GM12878 (cell line): Measurements from ENCODE around the gene UBE3B. TPM values are rescaled to one million over a fixed set of nuclear protein-coding genes. Genes with fewer than 3 reads are reported as not detected.

ENCODE experiments used
- polyA plus RNA-seq, 11 experiments: library from polyadenylated mRNA; depleted of rRNA in 4 of 11; unstranded in 6 of 11; stranded (reverse) in 5 of 11; fragments of >200 nt; fragmentation: Nextera tagmentation in 4 of 11; fragmentation: Illumina TruSeq in 1 of 11; extraction: Ambion mirVana in 4 of 11; extraction: Trizol in 1 of 11; gene quantifications; 1 replicate in 1 of 11; 2 replicates in 10 of 11; pipeline versions ENCODE4 v1.2.1 to v1.2.3, GENCODE V29; 2011 to 2016; ENCODE audit warnings: inconsistent platforms in 2 of 11, missing spikeins in 2 of 11, low read depth in 1 of 11
- total RNA-seq, 4 experiments: library from RNA; depleted of rRNA in 3 of 4; stranded (reverse); fragments of >200 nt in 3 of 4; fragmentation: Illumina TruSeq in 1 of 4; extraction: Trizol in 1 of 4; gene quantifications; 2 replicates each; pipeline versions ENCODE4 v1.2.1 to v1.2.3, GENCODE V29; 2013 to 2021
- TF ChIP-seq, protein P1 (sequence below): IDR thresholded peaks from 2 replicates; pipeline ENCODE4 v1.6.1; 2011; ENCODE audit warnings: low read depth, low read length, improper control_type of control experiment, borderline replicate concordance

The UBE3B gene
- total and polyA plus RNA-seq, 10 of the 15 experiments (the other 5 are each of a cell fraction or from before 2014, with no cell fraction given) = 7.4 to 25.3 (median 17.1) TPM

DNA sequence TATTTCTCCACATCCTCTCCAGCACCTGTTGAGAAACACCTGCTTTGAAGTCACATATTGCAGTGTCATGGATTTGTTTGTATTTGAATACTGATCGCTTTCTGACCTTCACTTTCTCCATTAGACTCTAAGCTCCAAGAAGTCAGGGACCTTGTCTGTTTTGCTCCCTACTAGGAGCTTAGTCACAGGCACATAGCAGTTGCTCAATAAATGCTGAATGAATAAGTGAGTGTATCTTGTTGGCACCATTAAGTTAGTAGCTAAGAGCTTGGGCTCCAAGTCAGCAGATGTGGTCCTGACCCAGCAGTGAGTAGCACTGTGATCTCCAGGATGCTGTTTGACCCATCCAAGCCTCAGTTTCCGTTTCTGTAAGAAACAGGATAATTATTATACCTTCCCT is 106.3 kb downstream of the UBE3B start (continued):
- TF ChIP-seq, protein P1, sequence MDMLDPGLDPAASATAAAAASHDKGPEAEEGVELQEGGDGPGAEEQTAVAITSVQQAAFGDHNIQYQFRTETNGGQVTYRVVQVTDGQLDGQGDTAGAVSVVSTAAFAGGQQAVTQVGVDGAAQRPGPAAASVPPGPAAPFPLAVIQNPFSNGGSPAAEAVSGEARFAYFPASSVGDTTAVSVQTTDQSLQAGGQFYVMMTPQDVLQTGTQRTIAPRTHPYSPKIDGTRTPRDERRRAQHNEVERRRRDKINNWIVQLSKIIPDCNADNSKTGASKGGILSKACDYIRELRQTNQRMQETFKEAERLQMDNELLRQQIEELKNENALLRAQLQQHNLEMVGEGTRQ = no peak

Other genes starting within 250 kb of the UBE3B start
- gene FOXN4, start 168.3 kb upstream of the UBE3B start, total RNA-seq (2014; rRNA removed) = not detected in 2 replicates
- not detected in 2 replicates for gene FOXN4, start 168.3 kb upstream of the UBE3B start, total RNA-seq (2014; rRNA removed; fragmentation: Illumina TruSeq; extraction: Trizol)
- gene FOXN4, start 168.3 kb upstream of the UBE3B start, total RNA-seq (2021) = not detected in 2 replicates
- not detected in 2 replicates for gene FOXN4, start 168.3 kb upstream of the UBE3B start, polyA plus RNA-seq (2011; rRNA removed)
- not detected in 2 replicates for gene FOXN4, start 168.3 kb upstream of the UBE3B start, polyA plus RNA-seq (2014; fragmentation: Illumina TruSeq; extraction: Trizol)
- not detected for gene FOXN4, start 168.3 kb upstream of the UBE3B start, polyA plus RNA-seq (2014; fragmentation: Nextera tagmentation; extraction: Ambion mirVana)
- gene FOXN4, start 168.3 kb upstream of the UBE3B start, polyA plus RNA-seq (2014; rRNA removed) = not detected in 2 replicates
- not detected for gene FOXN4, start 168.3 kb upstream of the UBE3B start, polyA plus RNA-seq (2016; fragmentation: Nextera tagmentation; extraction: Ambion mirVana)
- not detected in 2 replicates for gene MYO1H, start 129.7 kb upstream of the UBE3B start, total RNA-seq (2014; rRNA removed)
- gene MYO1H, start 129.7 kb upstream of the UBE3B start, total RNA-seq (2014; rRNA removed; fragmentation: Illumina TruSeq; extraction: Trizol) = not detected in 2 replicates
- not detected in 2 replicates for gene MYO1H, start 129.7 kb upstream of the UBE3B start, total RNA-seq (2021)
- not detected in 2 replicates for gene MYO1H, start 129.7 kb upstream of the UBE3B start, polyA plus RNA-seq (2011; rRNA removed)
- not detected in 2 replicates for gene MYO1H, start 129.7 kb upstream of the UBE3B start, polyA plus RNA-seq (2014; fragmentation: Illumina TruSeq; extraction: Trizol)
- gene MYO1H, start 129.7 kb upstream of the UBE3B start, polyA plus RNA-seq (2014; fragmentation: Nextera tagmentation; extraction: Ambion mirVana) = under 1 TPM in 1 of 2 experiments, not detected in 1; 0.05 TPM
- gene MYO1H, start 129.7 kb upstream of the UBE3B start, polyA plus RNA-seq (2014; rRNA removed) = 0.03 TPM in 1 of 2 replicates, not detected in the other
- gene MYO1H, start 129.7 kb upstream of the UBE3B start, polyA plus RNA-seq (2016; fragmentation: Nextera tagmentation; extraction: Ambion mirVana) = not detected
- 22.1 and 36.4 TPM in 2 replicates for gene KCTD10, start 334 bp upstream of the UBE3B start, total RNA-seq (2014; rRNA removed)
- gene KCTD10, start 334 bp upstream of the UBE3B start, total RNA-seq (2014; rRNA removed; fragmentation: Illumina TruSeq; extraction: Trizol) = 23.1 and 24.1 TPM in 2 replicates
- 34.0 and 40.5 TPM in 2 replicates for gene KCTD10, start 334 bp upstream of the UBE3B start, total RNA-seq (2021)
- gene KCTD10, start 334 bp upstream of the UBE3B start, polyA plus RNA-seq (2011; rRNA removed) = 51.2 and 52.0 TPM in 2 replicates
- gene KCTD10, start 334 bp upstream of the UBE3B start, polyA plus RNA-seq (2014; fragmentation: Illumina TruSeq; extraction: Trizol) = 33.3 and 36.3 TPM in 2 replicates
- gene KCTD10, start 334 bp upstream of the UBE3B start, polyA plus RNA-seq (2014; fragmentation: Nextera tagmentation; extraction: Ambion mirVana) = 10 to 100 TPM in 1 of 2 experiments, 1 to 10 TPM in 1; 5.6 to 28.4 TPM
- gene KCTD10, start 334 bp upstream of the UBE3B start, polyA plus RNA-seq (2014; rRNA removed) = 42.1 and 55.7 TPM in 2 replicates
- 10 to 100 TPM; 30.1 to 34.4 TPM for gene KCTD10, start 334 bp upstream of the UBE3B start, polyA plus RNA-seq (2016; fragmentation: Nextera tagmentation; extraction: Ambion mirVana)
- 47.1 and 49.6 TPM in 2 replicates for gene MMAB, start 95.9 kb downstream of the UBE3B start, total RNA-seq (2014; rRNA removed)
- gene MMAB, start 95.9 kb downstream of the UBE3B start, total RNA-seq (2014; rRNA removed; fragmentation: Illumina TruSeq; extraction: Trizol) = 41.4 TPM in 2 replicates
- 51.7 and 59.3 TPM in 2 replicates for gene MMAB, start 95.9 kb downstream of the UBE3B start, total RNA-seq (2021)
- gene MMAB, start 95.9 kb downstream of the UBE3B start, polyA plus RNA-seq (2011; rRNA removed) = 43.2 and 43.9 TPM in 2 replicates
- gene MMAB, start 95.9 kb downstream of the UBE3B start, polyA plus RNA-seq (2014; fragmentation: Illumina TruSeq; extraction: Trizol) = 9.6 and 22.5 TPM in 2 replicates
- gene MMAB, start 95.9 kb downstream of the UBE3B start, polyA plus RNA-seq (2014; fragmentation: Nextera tagmentation; extraction: Ambion mirVana) = 10 to 100 TPM; 10.6 to 28.6 TPM
- gene MMAB, start 95.9 kb downstream of the UBE3B start, polyA plus RNA-seq (2014; rRNA removed) = 55.2 and 56.1 TPM in 2 replicates
- gene MMAB, start 95.9 kb downstream of the UBE3B start, polyA plus RNA-seq (2016; fragmentation: Nextera tagmentation; extraction: Ambion mirVana) = 10 to 100 TPM; 61.4 to 65.3 TPM
- 46.5 and 46.7 TPM in 2 replicates for gene MVK, start 96.2 kb downstream of the UBE3B start, total RNA-seq (2014; rRNA removed)
- gene MVK, start 96.2 kb downstream of the UBE3B start, total RNA-seq (2014; rRNA removed; fragmentation: Illumina TruSeq; extraction: Trizol) = 23.5 and 24.6 TPM in 2 replicates
- 43.3 and 45.0 TPM in 2 replicates for gene MVK, start 96.2 kb downstream of the UBE3B start, total RNA-seq (2021)
- 20.6 and 31.4 TPM in 2 replicates for gene MVK, start 96.2 kb downstream of the UBE3B start, polyA plus RNA-seq (2011; rRNA removed)
- 13.9 and 23.6 TPM in 2 replicates for gene MVK, start 96.2 kb downstream of the UBE3B start, polyA plus RNA-seq (2014; fragmentation: Illumina TruSeq; extraction: Trizol)
- 1 to 10 TPM in 1 of 2 experiments, under 1 TPM in 1; 0.24 to 2.8 TPM for gene MVK, start 96.2 kb downstream of the UBE3B start, polyA plus RNA-seq (2014; fragmentation: Nextera tagmentation; extraction: Ambion mirVana)
- gene MVK, start 96.2 kb downstream of the UBE3B start, polyA plus RNA-seq (2014; rRNA removed) = 43.0 and 49.5 TPM in 2 replicates
- gene MVK, start 96.2 kb downstream of the UBE3B start, polyA plus RNA-seq (2016; fragmentation: Nextera tagmentation; extraction: Ambion mirVana) = 10 to 100 TPM; 32.3 to 33.8 TPM
- 0.05 and 0.28 TPM in 2 replicates for gene FAM222A, start 236.2 kb downstream of the UBE3B start, total RNA-seq (2014; rRNA removed)
- 0.09 TPM in 1 of 2 replicates, not detected in the other for gene FAM222A, start 236.2 kb downstream of the UBE3B start, total RNA-seq (2014; rRNA removed; fragmentation: Illumina TruSeq; extraction: Trizol)
- gene FAM222A, start 236.2 kb downstream of the UBE3B start, total RNA-seq (2021) = 0.37 and 0.49 TPM in 2 replicates
- gene FAM222A, start 236.2 kb downstream of the UBE3B start, polyA plus RNA-seq (2011; rRNA removed) = 0.06 and 0.14 TPM in 2 replicates
- 0.06 TPM in 1 of 2 replicates, not detected in the other for gene FAM222A, start 236.2 kb downstream of the UBE3B start, polyA plus RNA-seq (2014; fragmentation: Illumina TruSeq; extraction: Trizol)
- gene FAM222A, start 236.2 kb downstream of the UBE3B start, polyA plus RNA-seq (2014; fragmentation: Nextera tagmentation; extraction: Ambion mirVana) = under 1 TPM in 1 of 2 experiments, not detected in 1; 0.04 TPM
- 0.04 and 0.38 TPM in 2 replicates for gene FAM222A, start 236.2 kb downstream of the UBE3B start, polyA plus RNA-seq (2014; rRNA removed)
- not detected for gene FAM222A, start 236.2 kb downstream of the UBE3B start, polyA plus RNA-seq (2016; fragmentation: Nextera tagmentation; extraction: Ambion mirVana)